Suprapubic skin (tissue), 4 donors: ENCODE data around the gene ING2. TPM values are rescaled to one million over a fixed set of nuclear protein-coding genes. Genes with fewer than 3 reads are reported as not detected.

ENCODE experiments used
- DNase-seq, 2 donors: peaks; one replicate each; pipeline ENCODE4 v3.0.0-alpha.2; 2019; ENCODE audit warnings: low spot score in 2 of 2
- H3K27ac ChIP-seq: fragments of 200-600 bp; sonication (generic); one replicate; pipeline ENCODE4 v1.5.1; 2019
- H3K27me3 ChIP-seq: fragments of 200-600 bp; sonication (generic); one replicate; pipeline ENCODE4 v1.5.1; 2019
- H3K36me3 ChIP-seq: fragments of 200-600 bp; sonication (generic); one replicate; pipeline ENCODE4 v1.5.1; 2019
- H3K4me1 ChIP-seq: fragments of 200-600 bp; sonication (generic); one replicate; pipeline ENCODE4 v1.5.1; 2019
- H3K4me3 ChIP-seq: fragments of 200-600 bp; sonication (generic); one replicate; pipeline ENCODE4 v1.5.1; 2019; ENCODE audit warnings: mild to moderate bottlenecking
- H3K9me3 ChIP-seq: fragments of 200-600 bp; sonication (generic); one replicate; pipeline ENCODE4 v1.5.1; 2019
- CTCF ChIP-seq, 2 donors: fragments of 200-600 bp in 1 of 2; fragments of 450-650 bp in 1 of 2; sonication (generic) in 1 of 2; IDR thresholded peaks; one replicate each; pipeline ENCODE4 v1.5.1; 2016 to 2019; ENCODE audit warnings: antibody characterized with exemption in 2 of 2, mild to moderate bottlenecking in 1 of 2, moderate library complexity in 1 of 2
- EP300 ChIP-seq: sonication (generic); formaldehyde crosslinking; IDR thresholded peaks from one replicate; pipeline ENCODE4 v1.6.1; 2017; ENCODE audit warnings: antibody characterized with exemption
- POLR2A ChIP-seq, 2 donors: fragments of 450-650 bp; IDR thresholded peaks; one replicate each; pipeline ENCODE4 v1.6.1; 2017; ENCODE audit warnings: antibody characterized with exemption in 2 of 2, mild to moderate bottlenecking in 2 of 2, moderate library complexity in 2 of 2
- POLR2AphosphoS5 ChIP-seq, 3 donors: sonication (generic); formaldehyde crosslinking; IDR thresholded peaks; one replicate each; pipeline ENCODE4 v1.6.1; 2017; ENCODE audit warnings: antibody characterized with exemption in 3 of 3
- WGBS: methylation state at CpG from one replicate; pipeline ENCODE4 v1.1.5; 2018; 5-methylcytosine and 5-hydroxymethylcytosine counted together
- total RNA-seq, 4 donors: library from RNA; depleted of rRNA; stranded (reverse); fragments of >200 nt; gene quantifications; one replicate each; pipeline ENCODE4 v1.1.0, GENCODE V29; 2016

ING2 gene
- total RNA-seq, 4 donors from 2014 or later, result 9.9 to 21.2 (median 18.8) TPM

GRCh38 chr4:183485411-183486160 is 19.3 kb upstream of the ING2 start:
- H3K27me3 ChIP-seq, result no peaks in the 10 kb centered on the region
- no peak overlapping the region for H3K4me3 ChIP-seq
- no peaks in the 10 kb centered on the region for H3K9me3 ChIP-seq
- no peak for TF ChIP-seq POLR2AphosphoS5 (IDR thresholded peaks at IDR 0.05)
- no peak for TF ChIP-seq EP300
- no peak for TF ChIP-seq CTCF (IDR thresholded peaks at IDR 0.05)
- no peak for TF ChIP-seq POLR2A (IDR thresholded peaks at IDR 0.05)
- H3K36me3 ChIP-seq, result no peaks in the 10 kb centered on the region
- 79% methylated on average over 11 of the region's 11 CpGs for WGBS
- H3K4me1 ChIP-seq, result no peaks in the 10 kb centered on the region
- DNase-seq, result no peak
- no peak overlapping the region for H3K27ac ChIP-seq

- 100% methylated on average over 3 of the region's 3 CpGs for WGBS
- no peak for TF ChIP-seq POLR2A (IDR thresholded peaks at IDR 0.05)
- no peak for TF ChIP-seq POLR2AphosphoS5 (IDR thresholded peaks at IDR 0.05)
- no peak for TF ChIP-seq EP300
- TF ChIP-seq CTCF (IDR thresholded peaks at IDR 0.05), result no peak
- Histone ChIP-seq H3K36me3 (no peaks in the 10 kb centered on the region), H3K9me3 (peaks cover 4% of the 10 kb centered on the region), H3K4me3 (no peak overlapping the region), H3K27ac (no peak overlapping the region), H3K4me1 (no peaks in the 10 kb centered on the region), H3K27me3 (no peaks in the 10 kb centered on the region)
- DNase-seq, result no peak
These were observed 12.1 kb upstream of the ING2 start for GRCh38 chr4:183492791-183493222.

- no peak for TF ChIP-seq POLR2A (IDR thresholded peaks at IDR 0.05)
- TF ChIP-seq CTCF (IDR thresholded peaks at IDR 0.05), result no peak
- TF ChIP-seq EP300, result no peak
- TF ChIP-seq POLR2AphosphoS5 (IDR thresholded peaks at IDR 0.05), result no peak
- no peaks in the 10 kb centered on the region for H3K4me1 ChIP-seq
- peaks cover 4% of the 10 kb centered on the region for H3K9me3 ChIP-seq
- no peaks in the 10 kb centered on the region for H3K27me3 ChIP-seq
- no peak overlapping the region for H3K27ac ChIP-seq
- WGBS, result 82% methylated on average over 3 of the region's 3 CpGs
- H3K4me3 ChIP-seq, result no peak overlapping the region
- H3K36me3 ChIP-seq, result no peaks in the 10 kb centered on the region
- DNase-seq, result no peak
These were observed 11.6 kb upstream of the ING2 start for GRCh38 chr4:183493246-183493645.

GRCh38 chr4:183495184-183495583 is 9.7 kb upstream of the ING2 start:
- Histone ChIP-seq H3K4me3 (no peak overlapping the region), H3K4me1 (no peaks in the 10 kb centered on the region), H3K27me3 (no peaks in the 10 kb centered on the region), H3K36me3 (no peaks in the 10 kb centered on the region), H3K9me3 (peaks cover 4% of the 10 kb centered on the region), H3K27ac (no peak overlapping the region)
- DNase-seq, result no peak
- no peak for TF ChIP-seq POLR2AphosphoS5 (IDR thresholded peaks at IDR 0.05)
- TF ChIP-seq POLR2A (IDR thresholded peaks at IDR 0.05), result no peak
- TF ChIP-seq CTCF (IDR thresholded peaks at IDR 0.05), result no peak
- no peak for TF ChIP-seq EP300
- 68% methylated on average over 3 of the region's 3 CpGs for WGBS

GRCh38 chr4:183499389-183499788 is 5.5 kb upstream of the ING2 start:
- Histone ChIP-seq H3K4me1 (peaks cover 11% of the 10 kb centered on the region), H3K36me3 (no peaks in the 10 kb centered on the region), H3K27me3 (no peaks in the 10 kb centered on the region), H3K9me3 (no peaks in the 10 kb centered on the region), H3K27ac (no peak overlapping the region), H3K4me3 (no peak overlapping the region)
- no peak for DNase-seq
- WGBS, result 44% methylated on average over 2 of the region's 2 CpGs
- TF ChIP-seq POLR2A (IDR thresholded peaks at IDR 0.05) (no peak), EP300 (no peak), CTCF (IDR thresholded peaks at IDR 0.05) (no peak)
